K562 (cell line): ENCODE results near the gene CPE. TPM values are rescaled to one million over a fixed set of nuclear protein-coding genes. Genes with fewer than 3 reads are reported as not detected.

Experiments used
- ADNP ChIP-seq: fragments of 200-800 bp; sonication (Bioruptor generic); IDR thresholded peaks from 2 replicates; pipeline ENCODE4 v1.6.1; 2016; ENCODE audit warnings: missing genetic modification characterization, missing compliant biosample characterization
- ERF ChIP-seq: fragments of 450-650 bp; formaldehyde crosslinking; IDR thresholded peaks from 2 replicates; pipeline ENCODE4 v1.4.0; 2020; ENCODE audit warnings: mild to moderate bottlenecking, mixed read lengths
- ETS2 ChIP-seq: IDR thresholded peaks from 2 replicates; pipeline ENCODE4 v1.6.1; 2016; ENCODE audit warnings: borderline replicate concordance, missing genetic modification characterization, mild to moderate bottlenecking, moderate library complexity, missing compliant biosample characterization; ENCODE audit not compliant: poor library complexity, severe bottlenecking
- HDAC2 ChIP-seq: fragments of 450-650 bp; IDR thresholded peaks from 2 replicates; pipeline ENCODE4 v1.6.1; 2016; ENCODE audit warnings: mild to moderate bottlenecking
- L3MBTL2 ChIP-seq: fragments of 450-650 bp; IDR thresholded peaks from 2 replicates; pipeline ENCODE4 v1.6.1; 2016; ENCODE audit warnings: mild to moderate bottlenecking, moderate library complexity
- POLR2B ChIP-seq: fragments of 450-650 bp; IDR thresholded peaks from 2 replicates; pipeline ENCODE4 v1.6.1; 2018; ENCODE audit warnings: low read depth; ENCODE audit not compliant: partially characterized antibody
- PPARD ChIP-seq: fragments of 250-450 bp; sonication (Bioruptor Pico); IDR thresholded peaks from 2 replicates; pipeline ENCODE4 v1.8.0; 2022; ENCODE audit warnings: inconsistent platforms, mild to moderate bottlenecking, moderate library complexity
- PTRF ChIP-seq: fragments of 450-650 bp; IDR thresholded peaks from 2 replicates; pipeline ENCODE4 v1.6.1; 2016; ENCODE audit warnings: mild to moderate bottlenecking, missing genetic modification characterization, missing compliant biosample characterization
- TBP ChIP-seq: optimal IDR thresholded peaks from 2 replicates; pipeline ENCODE3; 2011; ENCODE audit warnings: low read depth, low read length, improper control_type of control experiment
- ZNF384 ChIP-seq: IDR thresholded peaks from 2 replicates; pipeline ENCODE4 v1.6.1; 2012; ENCODE audit warnings: low read depth, low read length, improper control_type of control experiment
- polyA plus RNA-seq, 8 experiments: library from polyadenylated mRNA; depleted of rRNA in 4 of 8; stranded (reverse) in 5 of 8; unstranded in 3 of 8; fragments of >200 nt; fragmentation: Nextera tagmentation in 2 of 8; fragmentation: Illumina TruSeq in 1 of 8; extraction: Ambion mirVana in 2 of 8; extraction: Trizol in 1 of 8; gene quantifications; 2 replicates each; pipeline versions ENCODE4 v1.2.1 to v1.2.3, GENCODE V29; 2011 to 2014; ENCODE audit warnings: inconsistent platforms in 1 of 8, missing spikeins in 1 of 8
- total RNA-seq, 7 experiments: library from RNA; depleted of rRNA in 6 of 7; stranded (reverse); fragments of >200 nt in 6 of 7; fragmentation: Illumina TruSeq in 2 of 7; extraction: Trizol in 2 of 7; gene quantifications; 2 replicates each; pipeline versions ENCODE4 v1.2.1 to v1.2.3, GENCODE V29; 2011 to 2021; ENCODE audit warnings: low replicate concordance in 1 of 7
- TF ChIP-seq, protein P1 (sequence below): fragments of 450-650 bp; IDR thresholded peaks from 2 replicates; pipeline ENCODE4 v1.6.1; 2016; ENCODE audit warnings: mild to moderate bottlenecking, moderate library complexity

CPE gene
- total and polyA plus RNA-seq, 9 of the 15 experiments (the other 6 are each of a cell fraction or from before 2014, with no cell fraction given): 0.04 to 0.16 (median 0.06) TPM; not detected in 4

- TF ChIP-seq, protein P1, sequence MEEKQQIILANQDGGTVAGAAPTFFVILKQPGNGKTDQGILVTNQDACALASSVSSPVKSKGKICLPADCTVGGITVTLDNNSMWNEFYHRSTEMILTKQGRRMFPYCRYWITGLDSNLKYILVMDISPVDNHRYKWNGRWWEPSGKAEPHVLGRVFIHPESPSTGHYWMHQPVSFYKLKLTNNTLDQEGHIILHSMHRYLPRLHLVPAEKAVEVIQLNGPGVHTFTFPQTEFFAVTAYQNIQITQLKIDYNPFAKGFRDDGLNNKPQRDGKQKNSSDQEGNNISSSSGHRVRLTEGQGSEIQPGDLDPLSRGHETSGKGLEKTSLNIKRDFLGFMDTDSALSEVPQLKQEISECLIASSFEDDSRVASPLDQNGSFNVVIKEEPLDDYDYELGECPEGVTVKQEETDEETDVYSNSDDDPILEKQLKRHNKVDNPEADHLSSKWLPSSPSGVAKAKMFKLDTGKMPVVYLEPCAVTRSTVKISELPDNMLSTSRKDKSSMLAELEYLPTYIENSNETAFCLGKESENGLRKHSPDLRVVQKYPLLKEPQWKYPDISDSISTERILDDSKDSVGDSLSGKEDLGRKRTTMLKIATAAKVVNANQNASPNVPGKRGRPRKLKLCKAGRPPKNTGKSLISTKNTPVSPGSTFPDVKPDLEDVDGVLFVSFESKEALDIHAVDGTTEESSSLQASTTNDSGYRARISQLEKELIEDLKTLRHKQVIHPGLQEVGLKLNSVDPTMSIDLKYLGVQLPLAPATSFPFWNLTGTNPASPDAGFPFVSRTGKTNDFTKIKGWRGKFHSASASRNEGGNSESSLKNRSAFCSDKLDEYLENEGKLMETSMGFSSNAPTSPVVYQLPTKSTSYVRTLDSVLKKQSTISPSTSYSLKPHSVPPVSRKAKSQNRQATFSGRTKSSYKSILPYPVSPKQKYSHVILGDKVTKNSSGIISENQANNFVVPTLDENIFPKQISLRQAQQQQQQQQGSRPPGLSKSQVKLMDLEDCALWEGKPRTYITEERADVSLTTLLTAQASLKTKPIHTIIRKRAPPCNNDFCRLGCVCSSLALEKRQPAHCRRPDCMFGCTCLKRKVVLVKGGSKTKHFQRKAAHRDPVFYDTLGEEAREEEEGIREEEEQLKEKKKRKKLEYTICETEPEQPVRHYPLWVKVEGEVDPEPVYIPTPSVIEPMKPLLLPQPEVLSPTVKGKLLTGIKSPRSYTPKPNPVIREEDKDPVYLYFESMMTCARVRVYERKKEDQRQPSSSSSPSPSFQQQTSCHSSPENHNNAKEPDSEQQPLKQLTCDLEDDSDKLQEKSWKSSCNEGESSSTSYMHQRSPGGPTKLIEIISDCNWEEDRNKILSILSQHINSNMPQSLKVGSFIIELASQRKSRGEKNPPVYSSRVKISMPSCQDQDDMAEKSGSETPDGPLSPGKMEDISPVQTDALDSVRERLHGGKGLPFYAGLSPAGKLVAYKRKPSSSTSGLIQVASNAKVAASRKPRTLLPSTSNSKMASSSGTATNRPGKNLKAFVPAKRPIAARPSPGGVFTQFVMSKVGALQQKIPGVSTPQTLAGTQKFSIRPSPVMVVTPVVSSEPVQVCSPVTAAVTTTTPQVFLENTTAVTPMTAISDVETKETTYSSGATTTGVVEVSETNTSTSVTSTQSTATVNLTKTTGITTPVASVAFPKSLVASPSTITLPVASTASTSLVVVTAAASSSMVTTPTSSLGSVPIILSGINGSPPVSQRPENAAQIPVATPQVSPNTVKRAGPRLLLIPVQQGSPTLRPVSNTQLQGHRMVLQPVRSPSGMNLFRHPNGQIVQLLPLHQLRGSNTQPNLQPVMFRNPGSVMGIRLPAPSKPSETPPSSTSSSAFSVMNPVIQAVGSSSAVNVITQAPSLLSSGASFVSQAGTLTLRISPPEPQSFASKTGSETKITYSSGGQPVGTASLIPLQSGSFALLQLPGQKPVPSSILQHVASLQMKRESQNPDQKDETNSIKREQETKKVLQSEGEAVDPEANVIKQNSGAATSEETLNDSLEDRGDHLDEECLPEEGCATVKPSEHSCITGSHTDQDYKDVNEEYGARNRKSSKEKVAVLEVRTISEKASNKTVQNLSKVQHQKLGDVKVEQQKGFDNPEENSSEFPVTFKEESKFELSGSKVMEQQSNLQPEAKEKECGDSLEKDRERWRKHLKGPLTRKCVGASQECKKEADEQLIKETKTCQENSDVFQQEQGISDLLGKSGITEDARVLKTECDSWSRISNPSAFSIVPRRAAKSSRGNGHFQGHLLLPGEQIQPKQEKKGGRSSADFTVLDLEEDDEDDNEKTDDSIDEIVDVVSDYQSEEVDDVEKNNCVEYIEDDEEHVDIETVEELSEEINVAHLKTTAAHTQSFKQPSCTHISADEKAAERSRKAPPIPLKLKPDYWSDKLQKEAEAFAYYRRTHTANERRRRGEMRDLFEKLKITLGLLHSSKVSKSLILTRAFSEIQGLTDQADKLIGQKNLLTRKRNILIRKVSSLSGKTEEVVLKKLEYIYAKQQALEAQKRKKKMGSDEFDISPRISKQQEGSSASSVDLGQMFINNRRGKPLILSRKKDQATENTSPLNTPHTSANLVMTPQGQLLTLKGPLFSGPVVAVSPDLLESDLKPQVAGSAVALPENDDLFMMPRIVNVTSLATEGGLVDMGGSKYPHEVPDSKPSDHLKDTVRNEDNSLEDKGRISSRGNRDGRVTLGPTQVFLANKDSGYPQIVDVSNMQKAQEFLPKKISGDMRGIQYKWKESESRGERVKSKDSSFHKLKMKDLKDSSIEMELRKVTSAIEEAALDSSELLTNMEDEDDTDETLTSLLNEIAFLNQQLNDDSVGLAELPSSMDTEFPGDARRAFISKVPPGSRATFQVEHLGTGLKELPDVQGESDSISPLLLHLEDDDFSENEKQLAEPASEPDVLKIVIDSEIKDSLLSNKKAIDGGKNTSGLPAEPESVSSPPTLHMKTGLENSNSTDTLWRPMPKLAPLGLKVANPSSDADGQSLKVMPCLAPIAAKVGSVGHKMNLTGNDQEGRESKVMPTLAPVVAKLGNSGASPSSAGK: peak; percentile 76
- TF ChIP-seq ZNF384 (peak; percentile 33; the same call in 1 of the 2 replicates), HDAC2 (no peak), PTRF (tag) (no peak), ETS2 (no peak), ADNP (no peak), TBP (no peak), L3MBTL2 (0 out of 2 replicates have a peak, but pooled peaks have one; percentile 54), PPARD (CRISPR knock-in tag) (no peak), POLR2B (no peak), ERF (CRISPR knock-in tag) (no peak)
Observed at GRCh38 chr4:165461159-165461821, 82.5 kb downstream of the CPE start (continued).
